Peyer's patch (tissue), 4 donors: ENCODE data around the gene RIMBP2.

Source experiments
- CTCF ChIP-seq, 6 experiments: fragments of 450-650 bp in 4 of 6; fragments of 200-600 bp in 2 of 6; sonication (generic) in 1 of 6; IDR thresholded peaks; one replicate each; pipeline ENCODE4 v1.5.1; 2017 to 2019; ENCODE audit warnings: antibody characterized with exemption in 6 of 6, mild to moderate bottlenecking in 3 of 6, moderate library complexity in 1 of 6
- POLR2A ChIP-seq, 2 donors: fragments of 450-650 bp; IDR thresholded peaks; one replicate each; pipeline ENCODE4 v1.5.1; 2017; ENCODE audit warnings: antibody characterized with exemption in 2 of 2, mild to moderate bottlenecking in 2 of 2, moderate library complexity in 2 of 2

- TF ChIP-seq CTCF (IDR thresholded peaks at IDR 0.05) (no peak), POLR2A (IDR thresholded peaks at IDR 0.05) (no peak)
These were observed 290.3 kb downstream of the RIMBP2 start for GRCh38 chr12:130425698-130426245.
